Endothelial cell of umbilical vein (primary cell): Measurements from ENCODE around the gene SKIL. TPM values are rescaled to one million over a fixed set of nuclear protein-coding genes. Genes with fewer than 3 reads are reported as not detected.

Source experiments
- BruUV-seq: library from RNA; stranded (reverse); fragments of 400-500 nt; replicated peaks from 2 replicates; lab custom pipeline; 2021; lab: Mats Ljungman, UMichigan
- CTCF ChIA-PET: fragments of 300-600, 350-600 bp; sonication (Branson Sonifier 250); formaldehyde crosslinking; loops from one replicate; lab custom pipeline; 2021; ENCODE audit warnings: antibody characterized with exemption, inconsistent platforms; lab: Charles Lee
- POLR2A ChIA-PET: fragments of 300-600, 350-600 bp; sonication (Branson Sonifier 250); formaldehyde crosslinking; loops from one replicate; lab custom pipeline; 2021; ENCODE audit warnings: antibody characterized with exemption, inconsistent platforms; lab: Charles Lee
- DNase-seq: peaks from one replicate; pipeline ENCODE4 v3.0.0-alpha.2; 2011; ENCODE audit warnings: low read depth, low spot score
- FAIRE-seq: peaks from 2 replicates; lab custom pipeline; 2011; peaks lifted over from hg19 to GRCh38; lab: Jason Lieb, UNC
- H2AFZ ChIP-seq: 2 replicates; pipeline ENCODE4 v1.6.0; 2012; ENCODE audit warnings: low read depth, low read length, control low read depth, inconsistent platforms
- H3K27ac ChIP-seq: 2 replicates; pipeline ENCODE4 v1.5.1; 2011; ENCODE audit warnings: low read depth, mild to moderate bottlenecking, control low read depth, low read length, moderate library complexity; ENCODE audit not compliant: insufficient read depth
- H3K27me3 ChIP-seq, 2 experiments: 2 replicates each; pipeline versions ENCODE4 v1.6.0 to v1.6.1; 2011; ENCODE audit warnings: low read length in 2 of 2, mixed read lengths in 1 of 2; ENCODE audit not compliant: control insufficient read depth in 2 of 2, insufficient read depth in 2 of 2
- H3K36me3 ChIP-seq, 2 experiments: 2 replicates in 1 of 2; 3 replicates in 1 of 2; pipeline ENCODE4 v1.5.1; 2011; ENCODE audit warnings: low read length in 2 of 2, mild to moderate bottlenecking in 1 of 2, moderate library complexity in 1 of 2; ENCODE audit not compliant: control insufficient read depth in 2 of 2, insufficient read depth in 2 of 2; ENCODE audit errors: extremely low read depth in 1 of 2
- H3K4me1 ChIP-seq: 3 replicates; pipeline ENCODE4 v1.5.1; 2011; ENCODE audit warnings: mild to moderate bottlenecking, low read length; ENCODE audit not compliant: control insufficient read depth, insufficient read depth; ENCODE audit errors: extremely low read depth
- H3K4me2 ChIP-seq: 2 replicates; pipeline ENCODE4 v1.6.1; 2011; ENCODE audit warnings: low read length, control low read depth, mixed read lengths; ENCODE audit not compliant: insufficient read depth
- H3K4me3 ChIP-seq, 3 experiments: fragments of 200-600 bp in 1 of 3; sonication (generic), shearing (Covaris generic) in 1 of 3; replicated peaks in 1 of 3; 2 replicates each; pipeline ENCODE4 v1.5.1; 2011 to 2016; ENCODE audit warnings: control low read depth in 3 of 3, low read length in 3 of 3, mild to moderate bottlenecking in 2 of 3, inconsistent platforms in 1 of 3, low read depth in 1 of 3, moderate library complexity in 1 of 3; ENCODE audit not compliant: insufficient read depth in 1 of 3
- H3K79me2 ChIP-seq: 2 replicates; pipeline ENCODE4 v1.6.0; 2012; ENCODE audit warnings: low read length, inconsistent platforms; ENCODE audit not compliant: control insufficient read depth, insufficient read depth
- H3K9ac ChIP-seq: replicated peaks from 2 replicates; pipeline ENCODE3; 2011; ENCODE audit warnings: low read length, control low read depth; ENCODE audit not compliant: insufficient read depth; ENCODE audit errors: extremely low read depth
- H3K9me1 ChIP-seq: replicated peaks from 3 replicates; pipeline ENCODE4 v1.6.0; 2011; ENCODE audit warnings: mild to moderate bottlenecking, low read length; ENCODE audit not compliant: control insufficient read depth, insufficient read depth; ENCODE audit errors: extremely low read depth
- H3K9me3 ChIP-seq: replicated peaks from 2 replicates; pipeline ENCODE4 v1.5.1; 2012; ENCODE audit warnings: low read length, inconsistent platforms; ENCODE audit not compliant: control insufficient read depth, insufficient read depth
- H4K20me1 ChIP-seq: replicated peaks from 2 replicates; pipeline ENCODE3; 2011; ENCODE audit warnings: mild to moderate bottlenecking, low read length; ENCODE audit not compliant: control insufficient read depth, insufficient read depth; ENCODE audit errors: extremely low read depth
- CTCF ChIP-seq, 2 donors: IDR thresholded peaks; 1 replicate in 1 of 2; 2 replicates in 1 of 2; pipeline ENCODE4 v1.5.1; 2011; ENCODE audit warnings: low read length in 2 of 2, mild to moderate bottlenecking in 2 of 2, moderate library complexity in 2 of 2, control low read depth in 1 of 2, inconsistent platforms in 1 of 2, low read depth in 1 of 2; ENCODE audit not compliant: insufficient read depth in 1 of 2; ENCODE audit errors: extremely low read depth in 1 of 2
- EZH2 ChIP-seq: IDR thresholded peaks from 2 replicates; pipeline ENCODE4 v1.6.1; 2012; ENCODE audit warnings: borderline replicate concordance, low read depth, mild to moderate bottlenecking, moderate library complexity, low read length, inconsistent platforms; ENCODE audit not compliant: severe bottlenecking
- FOS ChIP-seq: IDR thresholded peaks from 2 replicates; pipeline ENCODE4 v1.6.1; 2011; ENCODE audit warnings: mild to moderate bottlenecking, low read length, moderate library complexity, borderline replicate concordance; ENCODE audit not compliant: insufficient read depth
- GATA2 ChIP-seq: IDR thresholded peaks from 2 replicates; pipeline ENCODE4 v1.7.0; 2011; ENCODE audit warnings: low read depth, mild to moderate bottlenecking, moderate library complexity, mixed read lengths, low read length; ENCODE audit not compliant: insufficient read length, insufficient read depth
- JUN ChIP-seq: IDR thresholded peaks from 2 replicates; pipeline ENCODE4 v1.6.1; 2011; ENCODE audit warnings: borderline replicate concordance, low read depth; ENCODE audit not compliant: insufficient read length, insufficient read depth
- MAX ChIP-seq: IDR thresholded peaks from 2 replicates; pipeline ENCODE4 v1.6.1; 2011; ENCODE audit not compliant: insufficient read depth, insufficient read length
- MYC ChIP-seq: IDR thresholded peaks from one replicate; pipeline ENCODE4 v1.6.1; 2011; ENCODE audit warnings: mild to moderate bottlenecking, low read depth, low read length
- POLR2A ChIP-seq: IDR thresholded peaks from 2 replicates; pipeline ENCODE4 v1.6.1; 2012; ENCODE audit warnings: low read depth, mild to moderate bottlenecking, control low read depth, low read length
- POLR2AphosphoS5 ChIP-seq: IDR thresholded peaks from 2 replicates; pipeline ENCODE4 v1.6.1; 2012; ENCODE audit warnings: low read depth, mild to moderate bottlenecking, control low read depth, low read length, moderate library complexity; ENCODE audit not compliant: insufficient read depth
- dilution Hi-C: fragments of 300-500 bp; cut with MboI; formaldehyde crosslinking; loops from one replicate; pipeline ENCODE4 v1.15.0; 2019; ENCODE audit warnings: low sequenced_read_pairs; ENCODE audit not compliant: extremely low pct_ligation_motif_present
- intact Hi-C: fragments of 100-400 bp; cut with micrococcal nuclease; formaldehyde crosslinking; loops from one replicate; pipeline ENCODE4 v1.10.0; 2022
- polyA plus RNA-seq, 4 experiments: library from polyadenylated mRNA; depleted of rRNA in 3 of 4; stranded (reverse) in 3 of 4; unstranded in 1 of 4; fragments of >200 nt; gene quantifications; 2 replicates each; pipeline versions ENCODE4 v1.2.1 to v1.2.3, GENCODE V29; 2011 to 2012; ENCODE audit warnings: missing spikeins in 1 of 4
- total RNA-seq: library from RNA; stranded (reverse); gene quantifications from 2 replicates; pipeline ENCODE4 v1.2.3, GENCODE V29; 2021

SKIL gene
- total and polyA plus RNA-seq, 2 donors (not counting 3 experiments of a cell fraction or from before 2014, with no cell fraction given) = 18.4 to 135 TPM

- Histone ChIP-seq H3K36me3 (no peaks in the 10 kb centered on the region), H3K27me3 (no peaks in the 10 kb centered on the region), H3K27ac (no peak overlapping the region), H3K79me2 (no peaks in the 10 kb centered on the region), H3K4me1 (peaks cover 7% of the 10 kb centered on the region), H3K9ac (no peak overlapping the region), H3K9me3 (no peaks in the 10 kb centered on the region), H2AFZ (no peak overlapping the region), H4K20me1 (no peaks in the 10 kb centered on the region), H3K4me3 (no peak overlapping the region), H3K4me2 (no peak overlapping the region), H3K9me1 (no peaks in the 10 kb centered on the region)
- TF ChIP-seq MYC (no peak), JUN (no peak), EZH2 (no peak), FOS (no peak), GATA2 (no peak), CTCF (IDR thresholded peaks at IDR 0.05; ENCODE audit: extremely low read depth in 1 of 2, insufficient read depth in 1 of 2, low read depth in 1 of 2, low read length in 2 of 2) (no peak), MAX (no peak), POLR2A (no peak), POLR2AphosphoS5 (no peak)
- dilution Hi-C loops (no loop called here), intact Hi-C loops (loop anchor here (10.0 kb wide), 1 partner anchor 536 kb away; no protein-coding TSS in a partner anchor)
- DNase-seq (no peak), FAIRE-seq (no peak)
- POLR2A ChIA-PET = no interaction called here
- CTCF ChIA-PET = interaction anchor here (0.7 to 5.0 kb wide), 12 partner anchors 10 to 539 kb away, joined by 3 to 56 read pairs (median 8); partner anchors contain the start of gene SKIL
- no TSS peak for BruUV-seq
These were observed 48.5 kb upstream of the SKIL start for GRCh38 chr3:170309046-170309445.
